Activated gamma-delta T cell (primary cell): ENCODE data around the gene SHE.

Source experiments
- DNase-seq: peaks from one replicate; lab custom pipeline; 2025; lab: John Stamatoyannopoulos, UW

SHE gene

DNA sequence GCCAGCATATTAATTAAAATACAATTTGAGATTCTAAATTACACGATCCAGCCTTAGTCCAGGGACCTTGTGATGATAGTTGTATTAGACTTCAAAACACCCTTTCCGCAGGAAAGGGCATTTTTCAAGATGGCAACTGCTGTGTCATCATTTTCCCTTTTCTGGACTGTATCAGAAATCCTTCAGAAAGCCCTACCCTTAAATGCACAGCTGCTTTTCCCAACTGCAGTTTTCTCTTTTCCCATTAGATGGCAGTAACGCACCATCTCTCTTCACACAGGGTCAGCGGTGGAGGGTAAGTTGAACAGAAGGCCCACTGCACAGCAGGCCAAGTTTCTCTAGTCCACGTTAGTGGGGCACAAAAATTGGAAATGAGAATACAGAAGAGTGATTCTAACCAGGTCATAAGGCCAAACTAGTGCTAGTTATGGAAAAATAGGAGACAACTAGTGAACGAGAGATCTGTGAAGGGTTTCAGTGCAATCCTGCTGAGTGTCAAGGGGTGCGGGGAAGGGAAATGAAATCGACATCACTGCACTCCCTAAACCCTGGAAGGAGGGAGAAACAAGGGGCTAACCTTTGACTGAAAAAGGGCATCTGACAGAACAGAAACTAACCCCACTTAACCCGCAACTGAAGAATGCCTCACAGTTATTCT, 22.3 kb downstream of the SHE start:
- DNase-seq = no peak

GRCh38 chr1:154478639-154479038, 23.6 kb downstream of the SHE start:
- no peak for DNase-seq

DNA sequence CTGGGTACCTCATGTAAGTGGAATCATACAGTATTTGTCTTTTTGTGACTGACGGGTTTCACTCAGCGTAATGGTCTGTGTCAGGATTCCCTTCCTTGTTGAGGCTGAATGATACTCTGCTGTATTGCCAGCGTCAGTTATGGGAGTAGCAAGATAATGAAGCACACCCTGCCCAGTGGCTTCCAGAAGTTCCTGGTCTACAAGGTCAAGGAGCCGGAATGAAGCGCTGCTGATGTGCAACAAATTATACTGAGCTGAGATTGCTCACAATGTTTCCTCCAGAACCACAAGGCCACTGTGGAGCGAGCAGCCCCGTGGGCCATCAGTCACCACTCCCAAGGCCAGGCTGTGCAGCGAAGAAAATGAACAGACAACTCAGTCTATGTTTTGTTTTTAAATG, 24.2 kb downstream of the SHE start:
- no peak for DNase-seq

GRCh38 chr1:154476791-154477190, 25.4 kb downstream of the SHE start:
- no peak for DNase-seq

- no peak for DNase-seq
These were observed 27.4 kb downstream of the SHE start for GRCh38 chr1:154474802-154475201.

DNA sequence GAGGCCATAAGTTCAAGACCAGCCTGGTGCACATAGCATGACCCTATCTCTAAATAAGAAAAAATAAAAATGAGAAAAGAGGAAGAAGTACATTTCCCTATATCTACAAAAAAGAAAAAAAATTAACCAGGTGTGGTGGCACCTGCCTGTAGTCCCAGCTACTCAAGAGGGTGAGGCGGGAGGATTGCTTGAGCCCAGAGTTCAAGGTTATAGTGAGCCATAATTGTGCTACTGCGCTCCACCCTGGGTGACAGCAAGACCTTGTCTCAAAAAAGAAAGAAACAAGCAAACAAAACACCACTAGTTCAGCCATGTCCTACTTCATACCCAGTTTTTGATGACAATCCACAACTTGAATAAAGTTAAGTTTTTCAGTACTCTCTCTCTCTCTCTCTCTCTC, 30.9 kb downstream of the SHE start:
- no peak for DNase-seq

GRCh38 chr1:154469844-154470560, 32.2 kb downstream of the SHE start:
- no peak for DNase-seq

DNA sequence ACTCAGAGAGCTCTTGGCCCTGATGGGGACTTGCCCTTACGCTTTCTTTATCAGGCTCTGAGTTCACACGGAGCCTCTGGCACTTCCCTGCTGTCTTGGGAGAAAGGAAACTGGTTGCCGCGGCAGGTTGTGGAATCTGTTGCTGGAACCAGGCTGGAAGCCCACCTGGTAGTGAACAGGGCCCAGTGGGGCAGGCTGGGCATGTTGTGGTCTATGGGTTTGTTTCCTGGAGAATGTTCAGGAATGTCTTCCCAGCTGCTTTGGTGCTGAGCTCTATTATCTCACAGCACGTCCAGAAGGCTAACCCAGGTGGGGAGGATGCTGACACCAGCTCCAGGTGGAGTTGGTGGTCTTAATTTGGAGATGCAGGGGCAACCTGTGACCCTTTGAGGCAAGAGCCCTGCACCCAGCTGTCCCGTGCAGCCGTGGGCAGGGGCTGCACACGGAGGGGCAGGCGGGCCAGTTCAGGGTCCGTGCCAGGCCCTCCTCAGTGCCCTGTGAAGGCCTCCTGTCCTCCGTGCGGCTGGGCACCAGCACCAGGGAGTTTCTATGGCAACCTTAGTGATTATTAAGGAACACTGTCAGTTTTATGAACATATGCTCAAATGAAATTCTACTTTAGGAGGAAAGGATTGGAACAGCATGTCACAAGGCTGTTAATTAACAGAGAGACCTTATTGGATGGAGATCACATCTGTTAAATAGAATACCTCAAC, 33.5 kb downstream of the SHE start:
- DNase-seq = no peak

- DNase-seq = no peak
These were observed 34.6 kb downstream of the SHE start for GRCh38 chr1:154467434-154468102.

DNA sequence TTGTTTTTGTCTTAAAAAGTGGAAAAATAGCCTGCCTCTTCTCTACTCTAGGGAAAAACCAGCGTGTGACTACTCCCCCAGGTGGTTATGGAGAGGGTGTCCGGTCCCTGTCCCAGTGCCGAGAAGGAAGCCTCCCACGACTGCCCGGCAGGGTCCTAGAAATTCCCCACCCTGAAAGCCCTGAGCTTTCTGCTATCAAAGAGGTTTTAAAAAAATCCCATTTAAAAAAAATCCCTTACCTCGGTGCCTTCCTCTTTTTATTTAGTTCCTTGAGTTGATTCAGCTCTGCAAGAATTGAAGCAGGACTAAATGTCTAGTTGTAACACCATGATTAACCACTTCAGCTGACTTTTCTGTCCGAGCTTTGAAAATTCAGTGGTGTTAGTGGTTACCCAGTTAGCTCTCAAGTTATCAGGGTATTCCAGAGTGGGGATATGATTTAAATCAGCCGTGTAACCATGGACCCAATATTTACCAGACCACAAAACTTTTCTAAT, 35.2 kb downstream of the SHE start:
- no peak for DNase-seq

- no peak for DNase-seq
These were observed 36.0 kb downstream of the SHE start for GRCh38 chr1:154466206-154466605.

DNA sequence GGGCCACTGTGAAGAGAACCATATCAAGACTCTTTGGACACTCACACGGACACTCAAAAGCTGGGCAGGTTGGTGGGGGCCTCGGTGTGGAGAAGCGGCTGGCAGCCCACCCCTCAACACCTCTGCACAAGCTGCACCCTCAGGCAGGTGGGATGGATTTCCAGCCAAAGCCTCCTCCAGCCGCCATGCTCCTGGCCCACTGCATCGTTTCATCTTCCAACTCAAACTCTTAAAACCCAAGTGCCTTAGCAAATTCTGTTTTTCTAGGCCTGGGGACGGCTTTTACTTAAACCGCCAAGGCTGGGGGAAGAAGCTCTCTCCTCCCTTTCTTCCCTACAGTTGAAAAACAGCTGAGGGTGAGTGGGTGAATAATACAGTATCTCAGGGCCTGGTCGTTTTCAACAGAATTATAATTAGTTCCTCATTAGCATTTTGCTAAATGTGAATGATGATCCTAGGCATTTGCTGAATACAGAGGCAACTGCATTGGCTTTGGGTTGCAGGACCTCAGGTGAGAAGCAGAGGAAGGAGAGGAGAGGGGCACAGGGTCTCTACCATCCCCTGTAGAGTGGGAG, 36.5 kb downstream of the SHE start:
- DNase-seq = no peak

GRCh38 chr1:154463512-154463990, 38.7 kb downstream of the SHE start:
- DNase-seq = no peak

DNA sequence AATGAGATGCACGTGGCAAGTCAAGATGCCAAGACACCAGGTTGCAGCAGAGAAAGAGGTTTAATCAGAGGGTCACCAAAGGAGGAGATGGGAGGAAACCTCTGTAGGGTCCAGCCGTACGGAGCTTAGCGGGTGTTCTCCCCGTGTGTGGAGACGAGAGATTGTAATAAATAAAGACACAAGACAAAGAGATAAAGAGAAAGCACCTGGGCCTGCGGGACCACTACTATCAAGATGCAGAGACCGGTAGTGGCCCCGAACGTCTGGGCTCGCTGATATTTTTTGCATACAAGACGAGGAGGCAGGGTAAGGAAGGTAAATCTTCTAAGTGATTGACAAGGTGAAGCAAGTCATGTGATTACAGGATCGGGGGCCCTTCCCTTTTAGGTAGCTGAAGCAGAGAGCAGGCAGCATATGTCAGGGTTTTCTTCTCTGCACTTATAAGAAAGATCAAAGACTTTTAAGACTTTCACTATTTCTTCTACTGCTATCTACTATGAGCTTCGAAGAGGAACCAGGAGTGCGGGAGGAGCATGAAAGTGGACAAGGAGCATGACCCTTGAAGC, 41.4 kb downstream of the SHE start:
- no peak for DNase-seq

- no peak for DNase-seq
These were observed 43.1 kb downstream of the SHE start for GRCh38 chr1:154459080-154459479.

- no peak for DNase-seq
These were observed 45.6 kb downstream of the SHE start for GRCh38 chr1:154456631-154457030.

DNA sequence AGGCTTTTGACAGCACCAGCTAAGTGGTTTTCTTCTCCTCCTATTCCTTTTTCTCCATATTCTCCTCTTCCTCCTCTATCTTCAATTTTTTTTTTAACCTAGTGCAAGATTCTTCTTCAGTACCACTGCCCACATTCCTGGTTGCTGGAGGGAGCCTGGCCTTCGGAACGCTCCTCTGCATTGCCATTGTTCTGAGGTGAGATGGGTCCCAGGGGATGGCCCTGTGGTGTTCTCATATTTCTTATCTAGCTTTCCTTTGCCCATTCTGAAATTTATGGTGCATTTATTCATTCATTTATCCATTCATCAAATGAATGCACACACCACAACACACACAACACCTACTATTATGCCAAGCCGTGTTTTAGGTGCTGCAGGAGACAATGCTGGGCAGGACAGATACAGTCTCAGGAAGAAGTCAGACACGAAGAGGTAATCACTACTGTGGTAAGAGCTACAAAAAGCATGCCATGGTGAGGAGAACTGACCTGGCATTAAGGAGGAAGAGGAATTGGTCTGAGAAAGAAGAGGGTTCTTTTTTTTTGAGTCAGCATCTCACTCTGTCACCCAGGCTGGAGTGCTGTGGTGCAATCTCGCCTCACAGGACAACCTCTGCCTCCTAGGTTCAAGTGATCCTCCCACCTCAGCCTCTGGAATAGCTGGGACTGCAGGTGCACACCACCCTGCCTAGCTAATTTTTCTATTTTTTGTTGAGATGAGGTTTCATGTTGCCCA, 47.7 kb downstream of the SHE start:
- no peak for DNase-seq

GRCh38 chr1:154453574-154454352, 48.4 kb downstream of the SHE start:
- DNase-seq = no peak

GRCh38 chr1:154453161-154453560, 49.1 kb downstream of the SHE start:
- DNase-seq = no peak

DNA sequence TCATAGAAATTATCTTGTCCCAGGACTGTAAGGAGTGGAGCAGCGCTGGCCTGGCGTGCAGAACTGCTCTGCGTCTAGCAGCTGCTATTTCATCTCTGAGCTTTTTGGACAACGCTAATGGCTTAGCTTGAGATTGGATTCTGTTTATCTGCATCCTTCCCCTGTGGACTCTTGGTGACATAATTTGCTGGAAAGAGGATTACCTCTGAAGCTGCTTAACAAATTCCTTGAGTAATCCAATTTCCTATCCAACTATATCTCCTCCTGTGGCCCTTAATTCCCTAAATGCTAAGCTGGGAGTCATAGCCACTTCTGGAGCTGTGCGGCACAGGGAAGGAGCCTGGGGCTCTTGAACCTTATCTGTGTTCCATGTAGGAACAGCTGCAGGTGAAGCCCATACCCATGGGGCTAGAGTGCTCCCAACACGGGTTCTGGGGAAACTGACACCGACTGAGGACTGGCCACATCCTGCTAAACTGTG, 53.8 kb downstream of the SHE start:
- no peak for DNase-seq
